AG08396 (cell line): ENCODE measurements around the gene ARHGDIB.
A peak's percentile ranks its signal among the peaks of the same experiment; 100 is the strongest.

Experiments used
- DNase-seq: peaks from one replicate; pipeline ENCODE4 v3.0.0; 2012; ENCODE audit warnings: low spot score, mixed read lengths

Gene ARHGDIB

GRCh38 chr12:14961466-14962152, at the start of gene ARHGDIB:
ARHGDIB (minus strand) TSS chr12:14961601; CDS start chr12:14950712, 10,889 bp downstream.
- no peak for DNase-seq

GRCh38 chr12:15011162-15011561, 49.8 kb upstream of the ARHGDIB start:
- DNase-seq, result no peak

- DNase-seq, result no peak
These were observed 46.1 kb upstream of the ARHGDIB start for GRCh38 chr12:15007551-15007950.

- no peak for DNase-seq
These were observed 43.7 kb upstream of the ARHGDIB start for GRCh38 chr12:15005064-15005463.

GRCh38 chr12:15004421-15004820, 43.0 kb upstream of the ARHGDIB start:
- DNase-seq, result no peak

- peak; percentile 20 for DNase-seq
These were observed 40.5 kb upstream of the ARHGDIB start for GRCh38 chr12:15001733-15002382.

- no peak for DNase-seq
These were observed 39.2 kb upstream of the ARHGDIB start for GRCh38 chr12:15000575-15000974.

- DNase-seq, result no peak
These were observed 38.4 kb upstream of the ARHGDIB start for GRCh38 chr12:14999695-15000365.

- no peak for DNase-seq
These were observed 37.8 kb upstream of the ARHGDIB start for GRCh38 chr12:14999021-14999694.

- no peak for DNase-seq
These were observed 36.6 kb upstream of the ARHGDIB start for GRCh38 chr12:14997998-14998397.

- DNase-seq, result no peak
These were observed 34.4 kb upstream of the ARHGDIB start for GRCh38 chr12:14995583-14996425.

- DNase-seq, result no peak
These were observed 33.2 kb upstream of the ARHGDIB start for GRCh38 chr12:14994610-14995009.

- DNase-seq, result peak; percentile 67
These were observed 32.3 kb upstream of the ARHGDIB start for GRCh38 chr12:14993537-14994266.

GRCh38 chr12:14993117-14993516, 31.7 kb upstream of the ARHGDIB start:
- DNase-seq, result no peak

GRCh38 chr12:14992673-14993072, 31.3 kb upstream of the ARHGDIB start:
- no peak for DNase-seq

GRCh38 chr12:14991069-14991468, 29.7 kb upstream of the ARHGDIB start:
- DNase-seq, result no peak

GRCh38 chr12:14989790-14990189, 28.4 kb upstream of the ARHGDIB start:
- DNase-seq, result no peak

- no peak for DNase-seq
These were observed 26.6 kb upstream of the ARHGDIB start for GRCh38 chr12:14988035-14988434.

- DNase-seq, result no peak
These were observed 25.0 kb upstream of the ARHGDIB start for GRCh38 chr12:14986449-14986848.

- no peak for DNase-seq
These were observed 23.4 kb upstream of the ARHGDIB start for GRCh38 chr12:14984766-14985285.

GRCh38 chr12:14984036-14984435, 22.6 kb upstream of the ARHGDIB start:
- no peak for DNase-seq
